HL-60 (cell line): ENCODE data around the gene TMEM248.

ENCODE experiments used
- POLR2AphosphoS5 ChIP-seq: IDR thresholded peaks from 2 replicates; pipeline ENCODE4 v1.6.1; 2012; ENCODE audit warnings: low read depth
- TF ChIP-seq, protein P1 (sequence below): IDR thresholded peaks from one replicate; pipeline ENCODE4 v1.5.1; 2011; ENCODE audit warnings: low read length, control low read depth, inconsistent platforms; ENCODE audit not compliant: insufficient read depth

DNA sequence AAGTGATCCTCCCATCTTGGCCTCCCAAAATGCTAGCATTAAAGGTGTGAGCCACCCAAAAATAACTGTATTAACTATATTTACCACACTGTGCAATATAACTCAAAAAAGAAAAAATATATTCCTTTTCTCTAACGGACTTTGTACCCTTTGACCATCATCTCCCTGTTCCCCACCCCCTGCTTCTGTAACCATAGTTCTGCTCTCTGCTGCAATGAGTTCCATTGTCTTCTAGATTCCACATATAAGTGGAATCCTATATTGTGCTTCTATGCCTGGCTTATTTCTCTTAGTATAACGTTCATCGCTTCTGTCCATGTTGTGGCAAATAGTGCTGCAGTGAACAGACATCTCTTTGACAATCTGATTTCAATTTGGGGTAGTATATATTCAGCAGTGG lies 4.2 kb downstream of the TMEM248 start:
- no peak for TF ChIP-seq POLR2AphosphoS5
- TF ChIP-seq, protein P1, sequence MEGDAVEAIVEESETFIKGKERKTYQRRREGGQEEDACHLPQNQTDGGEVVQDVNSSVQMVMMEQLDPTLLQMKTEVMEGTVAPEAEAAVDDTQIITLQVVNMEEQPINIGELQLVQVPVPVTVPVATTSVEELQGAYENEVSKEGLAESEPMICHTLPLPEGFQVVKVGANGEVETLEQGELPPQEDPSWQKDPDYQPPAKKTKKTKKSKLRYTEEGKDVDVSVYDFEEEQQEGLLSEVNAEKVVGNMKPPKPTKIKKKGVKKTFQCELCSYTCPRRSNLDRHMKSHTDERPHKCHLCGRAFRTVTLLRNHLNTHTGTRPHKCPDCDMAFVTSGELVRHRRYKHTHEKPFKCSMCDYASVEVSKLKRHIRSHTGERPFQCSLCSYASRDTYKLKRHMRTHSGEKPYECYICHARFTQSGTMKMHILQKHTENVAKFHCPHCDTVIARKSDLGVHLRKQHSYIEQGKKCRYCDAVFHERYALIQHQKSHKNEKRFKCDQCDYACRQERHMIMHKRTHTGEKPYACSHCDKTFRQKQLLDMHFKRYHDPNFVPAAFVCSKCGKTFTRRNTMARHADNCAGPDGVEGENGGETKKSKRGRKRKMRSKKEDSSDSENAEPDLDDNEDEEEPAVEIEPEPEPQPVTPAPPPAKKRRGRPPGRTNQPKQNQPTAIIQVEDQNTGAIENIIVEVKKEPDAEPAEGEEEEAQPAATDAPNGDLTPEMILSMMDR: no peak
